ENCODE measurements around the gene GAP43. TPM values are rescaled to one million over a fixed set of nuclear protein-coding genes. Genes with fewer than 3 reads are reported as not detected.

GAP43 gene
- total and polyA plus RNA-seq, 10 donors, result 0.14 to 0.38 (median 0.20) TPM; not detected in 7

GRCh38 chr3:115590873-115591272 lies 32.4 kb upstream of the GAP43 start:
- TF ChIP-seq POLR2A (IDR thresholded peaks at IDR 0.05) (no peak), POLR2AphosphoS5 (IDR thresholded peaks at IDR 0.05) (no peak), CTCF (IDR thresholded peaks at IDR 0.05 in 8 of 11, conservative IDR thresholded peaks at IDR 0.05 in 3 of 11) (no peak)
- WGBS, 5 donors, result 68 to 91% (median 82%) methylated on average over 3 of the region's 3 CpGs
- no peak for DNase-seq

GRCh38 chr3:115595611-115596275 lies 27.6 kb upstream of the GAP43 start:
- Histone ChIP-seq H3K4me3 (no peak overlapping the region), H3K4me1 (no peaks in the 10 kb centered on the region), H3K27me3 (replicated peaks in 1 of 7) (no peaks in the 10 kb centered on the region), H3K9me3 (peaks cover 0 to 25% (median 17%) of the 10 kb centered on the region in 8 donors), H3K27ac (no peak overlapping the region), H3K36me3 (no peaks in the 10 kb centered on the region)
- intact Hi-C loops (cut with DNase I; ENCODE audit: low total_unique reads), result no loop called here
- no peak for DNase-seq
- TF ChIP-seq CTCF (IDR thresholded peaks at IDR 0.05 in 8 of 11, conservative IDR thresholded peaks at IDR 0.05 in 3 of 11) (no peak), POLR2AphosphoS5 (IDR thresholded peaks at IDR 0.05) (no peak), POLR2A (IDR thresholded peaks at IDR 0.05) (no peak)
- WGBS, 5 donors, result 93 to 100% (median 97%) methylated on average over 2 of the region's 2 CpGs

More at GRCh38 chr3:115590873-115591272, 32.4 kb upstream of the GAP43 start:
- Histone ChIP-seq H3K27ac (no peak overlapping the region), H3K4me3 (no peak overlapping the region), H3K4me1 (no peaks in the 10 kb centered on the region), H3K27me3 (replicated peaks in 1 of 7) (peaks cover 0 to 7% (median 0%) of the 10 kb centered on the region in 7 donors), H3K9me3 (peaks cover 0 to 25% (median 17%) of the 10 kb centered on the region in 8 donors), H3K36me3 (no peaks in the 10 kb centered on the region)
- intact Hi-C loops (cut with DNase I; ENCODE audit: low total_unique reads), result no loop called here

GRCh38 chr3:115598216-115598615 lies 25.1 kb upstream of the GAP43 start:
- intact Hi-C loops (cut with DNase I; ENCODE audit: low total_unique reads), result no loop called here
- DNase-seq, result no peak
- TF ChIP-seq CTCF (IDR thresholded peaks at IDR 0.05 in 8 of 11, conservative IDR thresholded peaks at IDR 0.05 in 3 of 11) (no peak), POLR2AphosphoS5 (IDR thresholded peaks at IDR 0.05) (no peak), POLR2A (IDR thresholded peaks at IDR 0.05) (no peak)

GRCh38 chr3:115602194-115602593 lies 21.1 kb upstream of the GAP43 start:
- WGBS, 5 donors, result 85 to 97% (median 88%) methylated on average over 2 of the region's 2 CpGs
- Histone ChIP-seq H3K4me1 (no peaks in the 10 kb centered on the region), H3K36me3 (no peaks in the 10 kb centered on the region), H3K27me3 (replicated peaks in 1 of 7) (no peaks in the 10 kb centered on the region), H3K27ac (no peak overlapping the region), H3K4me3 (no peak overlapping the region), H3K9me3 (no peaks in the 10 kb centered on the region)
- intact Hi-C loops (cut with DNase I; ENCODE audit: low total_unique reads), result no loop called here
- DNase-seq, result no peak
- TF ChIP-seq POLR2A (IDR thresholded peaks at IDR 0.05) (no peak), CTCF (IDR thresholded peaks at IDR 0.05 in 8 of 11, conservative IDR thresholded peaks at IDR 0.05 in 3 of 11) (no peak), POLR2AphosphoS5 (IDR thresholded peaks at IDR 0.05) (no peak)

More at GRCh38 chr3:115598216-115598615, 25.1 kb upstream of the GAP43 start:
- Histone ChIP-seq H3K4me3 (no peak overlapping the region), H3K27ac (no peak overlapping the region), H3K9me3 (peaks cover 0 to 25% (median 17%) of the 10 kb centered on the region in 8 donors), H3K4me1 (no peaks in the 10 kb centered on the region), H3K27me3 (replicated peaks in 1 of 7) (no peaks in the 10 kb centered on the region), H3K36me3 (no peaks in the 10 kb centered on the region)
